K562 (cell line): ENCODE measurements around the gene GP1BA. TPM values are rescaled to one million over a fixed set of nuclear protein-coding genes. Genes with fewer than 3 reads are reported as not detected.

Experiments used
- ATAC-seq: fragments of 200-7000 bp; cut with Tn5 transposase; 3 replicates; pipeline ENCODE4 v1.9.1; 2020; ENCODE audit warnings: moderate library complexity
- BruUV-seq: library from RNA; stranded (reverse); fragments of 400-500 nt; replicated peaks from 2 replicates; lab custom pipeline; 2021; lab: Mats Ljungman, UMichigan
- CTCF ChIA-PET: fragments of 300-600 bp; formaldehyde crosslinking; extraction: SDS; loops from one replicate; lab custom pipeline; 2021; ENCODE audit warnings: low intra/inter-chr PET ratio; lab: Yijun Ruan, JAX
- POLR2A ChIA-PET: fragments of 300-600, 350-650 bp; sonication (Branson Sonifier 250); formaldehyde crosslinking; extraction: SDS; loops from one replicate; lab custom pipeline; 2021; ENCODE audit warnings: antibody characterized with exemption, inconsistent platforms; lab: Yijun Ruan, JAX
- DNase-seq, 4 experiments: peaks; one replicate each; pipeline versions ENCODE4 v3.0.0 to v3.0.0-alpha.2; 2011 to 2018; ENCODE audit warnings: low spot score in 3 of 4, mixed read lengths in 3 of 4; ENCODE audit errors: extremely low read depth in 1 of 4
- FAIRE-seq: peaks from 2 replicates; lab custom pipeline; 2011; peaks lifted over from hg19 to GRCh38; lab: Jason Lieb, UNC
- H2AFZ ChIP-seq: 2 replicates; pipeline ENCODE4 v1.6.0; 2011; ENCODE audit warnings: low read depth, low read length, control low read depth, inconsistent platforms
- H3K27ac ChIP-seq: fragments of 200-600 bp; 3 replicates; pipeline ENCODE4 v1.8.0; 2011; ENCODE audit warnings: low read depth, mild to moderate bottlenecking, control low read depth, inconsistent platforms, low read length, moderate library complexity, mixed read lengths; ENCODE audit errors: extremely low read depth
- H3K27me3 ChIP-seq, 2 experiments: fragments of 300-600 bp in 1 of 2; 2 replicates in 1 of 2; 3 replicates in 1 of 2; pipeline versions ENCODE4 v1.6.0 to v1.8.0; 2011; ENCODE audit warnings: inconsistent platforms in 2 of 2, low read length in 2 of 2, mild to moderate bottlenecking in 1 of 2, mixed read lengths in 1 of 2, moderate library complexity in 1 of 2; ENCODE audit not compliant: control insufficient read depth in 2 of 2, insufficient read depth in 2 of 2
- H3K36me3 ChIP-seq: fragments of 300-600 bp; 3 replicates; pipeline ENCODE4 v1.8.0; 2011; ENCODE audit warnings: mild to moderate bottlenecking, low read length, inconsistent platforms; ENCODE audit not compliant: control insufficient read depth, insufficient read depth
- H3K4me1 ChIP-seq, 2 experiments: fragments of 200-600 bp in 1 of 2; replicated peaks in 1 of 2; 2 replicates in 1 of 2; 3 replicates in 1 of 2; pipeline versions ENCODE4 v1.5.1 to v1.8.0; 2011; ENCODE audit warnings: inconsistent platforms in 2 of 2, low read length in 2 of 2, mild to moderate bottlenecking in 1 of 2, mixed read lengths in 1 of 2, moderate library complexity in 1 of 2; ENCODE audit not compliant: control insufficient read depth in 2 of 2, insufficient read depth in 2 of 2
- H3K4me2 ChIP-seq: 2 replicates; pipeline ENCODE4 v1.6.1; 2011; ENCODE audit warnings: low read length, control low read depth, inconsistent platforms, mixed read lengths; ENCODE audit not compliant: insufficient read depth
- H3K4me3 ChIP-seq: fragments of 200-600 bp; sonication (generic), shearing (Covaris generic); 2 replicates; pipeline ENCODE4 v1.5.1; 2016; ENCODE audit warnings: control low read depth, inconsistent platforms
- H3K79me2 ChIP-seq: fragments of 200-600 bp; 3 replicates; pipeline ENCODE4 v1.8.0; 2011; ENCODE audit warnings: low read length, inconsistent platforms; ENCODE audit not compliant: control insufficient read depth, insufficient read depth
- H3K9ac ChIP-seq, 2 experiments: 2 replicates each; pipeline versions ENCODE4 v1.6.0 to v1.6.1; 2011; ENCODE audit warnings: low read depth in 2 of 2, low read length in 2 of 2, control low read depth in 1 of 2, inconsistent platforms in 1 of 2, mild to moderate bottlenecking in 1 of 2, mixed read lengths in 1 of 2; ENCODE audit not compliant: insufficient read depth in 1 of 2
- H3K9me1 ChIP-seq: one replicate; pipeline ENCODE4 v1.6.0; 2011; ENCODE audit warnings: inconsistent platforms, mild to moderate bottlenecking, low read length, moderate library complexity; ENCODE audit not compliant: control insufficient read depth, insufficient read depth
- H3K9me3 ChIP-seq: replicated peaks from 2 replicates; pipeline ENCODE4 v1.5.1; 2011; ENCODE audit warnings: low read depth, low read length, inconsistent platforms; ENCODE audit not compliant: control insufficient read depth, insufficient read depth
- H4K20me1 ChIP-seq: replicated peaks from 2 replicates; pipeline ENCODE4 v1.6.1; 2011; ENCODE audit warnings: low read length, inconsistent platforms, mixed read lengths; ENCODE audit not compliant: control insufficient read depth, insufficient read depth
- ETV5 ChIP-seq: sonication (generic); formaldehyde crosslinking; IDR thresholded peaks from 2 replicates; pipeline ENCODE4 v1.4.0; 2020; ENCODE audit warnings: low read depth, mild to moderate bottlenecking, missing genetic modification reagents
- GTF2B ChIP-seq: IDR thresholded peaks from 2 replicates; pipeline ENCODE4 v1.6.1; 2011; ENCODE audit not compliant: insufficient read length; ENCODE audit errors: extremely low read depth
- ILF3 ChIP-seq: fragments of 450-650 bp; IDR thresholded peaks from 2 replicates; pipeline ENCODE4 v1.6.1; 2018; ENCODE audit warnings: antibody characterized with exemption, mild to moderate bottlenecking, moderate library complexity, borderline replicate concordance
- IRF1 ChIP-seq: sonication (generic); formaldehyde crosslinking; IDR thresholded peaks from 2 replicates; pipeline ENCODE4 v1.8.0; 2022; ENCODE audit warnings: missing genetic modification reagents, mild to moderate bottlenecking, borderline replicate concordance
- NR4A1 ChIP-seq, 2 experiments: fragments of 250-450 bp in 1 of 2; fragments of 450-650 bp in 1 of 2; sonication (Bioruptor Pico) in 1 of 2; IDR thresholded peaks; 2 replicates each; pipeline versions ENCODE4 v1.4.0 to v1.6.1; 2016 to 2020; ENCODE audit warnings: mild to moderate bottlenecking in 2 of 2, missing compliant biosample characterization in 1 of 2, missing genetic modification characterization in 1 of 2, moderate library complexity in 1 of 2
- SFPQ ChIP-seq: fragments of 200-400 bp; formaldehyde crosslinking; IDR thresholded peaks from 2 replicates; pipeline ENCODE4 v1.6.1; 2017; ENCODE audit warnings: mild to moderate bottlenecking, low read depth, low read length, moderate library complexity
- SMAD4 ChIP-seq: fragments of 250-450 bp; sonication (Bioruptor Pico); conservative IDR thresholded peaks from 2 replicates; pipeline ENCODE4 v1.8.0; 2021; ENCODE audit warnings: inconsistent platforms, mild to moderate bottlenecking, moderate library complexity
- SREBF1 ChIP-seq: fragments of 150-350 bp; IDR thresholded peaks from 2 replicates; pipeline ENCODE4 v1.6.1; 2014; ENCODE audit warnings: antibody characterized with exemption, low read depth, low read length, borderline replicate concordance
- TCF15 ChIP-seq: fragments of 250-450 bp; sonication (Bioruptor Pico); IDR thresholded peaks from 2 replicates; pipeline ENCODE4 v1.8.0; 2022; ENCODE audit warnings: moderate library complexity, mild to moderate bottlenecking, inconsistent platforms
- ZNF280B ChIP-seq: fragments of 250-450 bp; sonication (Bioruptor Pico); IDR thresholded peaks from 2 replicates; pipeline ENCODE4 v1.5.1; 2021; ENCODE audit warnings: mild to moderate bottlenecking
- ZNF3 ChIP-seq: fragments of 250-450 bp; sonication (Bioruptor Pico); IDR thresholded peaks from 2 replicates; pipeline ENCODE4 v1.5.0; 2021; ENCODE audit warnings: mild to moderate bottlenecking, moderate library complexity
- WGBS: fragments of 100-300 bp; shearing (Covaris generic); methylation state at CpG from one replicate; pipeline ENCODE4 v1.1.6; 2016; ENCODE audit warnings: low coverage, mixed read lengths; ENCODE audit not compliant: insufficient coverage; ENCODE audit errors: missing lambda C conversion rate; 5-methylcytosine and 5-hydroxymethylcytosine counted together
- in situ Hi-C: fragments of 300-500 bp; cut with MboI; formaldehyde crosslinking; loops from 4 replicates; pipeline ENCODE4 v1.15.0; 2018; ENCODE audit warnings: inconsistent platforms, mixed read lengths
- intact Hi-C: fragments of 100-400 bp; cut with micrococcal nuclease; formaldehyde crosslinking; loops from 2 replicates; pipeline ENCODE4 v1.14.2; 2022
- polyA plus RNA-seq, 8 experiments: library from polyadenylated mRNA; depleted of rRNA in 4 of 8; stranded (reverse) in 5 of 8; unstranded in 3 of 8; fragments of >200 nt; fragmentation: Nextera tagmentation in 2 of 8; fragmentation: Illumina TruSeq in 1 of 8; extraction: Ambion mirVana in 2 of 8; extraction: Trizol in 1 of 8; gene quantifications; 2 replicates each; pipeline versions ENCODE4 v1.2.1 to v1.2.3, GENCODE V29; 2011 to 2014; ENCODE audit warnings: inconsistent platforms in 1 of 8, missing spikeins in 1 of 8
- total RNA-seq, 7 experiments: library from RNA; depleted of rRNA in 6 of 7; stranded (reverse); fragments of >200 nt in 6 of 7; fragmentation: Illumina TruSeq in 2 of 7; extraction: Trizol in 2 of 7; gene quantifications; 2 replicates each; pipeline versions ENCODE4 v1.2.1 to v1.2.3, GENCODE V29; 2011 to 2021; ENCODE audit warnings: low replicate concordance in 1 of 7

GP1BA gene
- total and polyA plus RNA-seq, 9 of the 15 experiments (the other 6 are each of a cell fraction or from before 2014, with no cell fraction given), result 0.01 TPM; not detected in 8

- TF ChIP-seq GTF2B, result no peak
- no peak for TF ChIP-seq NR4A1 (CRISPR knock-in tag; IDR thresholded peaks at IDR 0.05)
- TF ChIP-seq NR4A1 (tag; IDR thresholded peaks at IDR 0.05), result no peak
- no peak for TF ChIP-seq ILF3
- TF ChIP-seq ZNF3 (CRISPR knock-in tag), result no peak
- TF ChIP-seq ETV5, result no peak
- no peak for TF ChIP-seq SREBF1
- no peak for TF ChIP-seq SMAD4 (CRISPR knock-in tag)
- TF ChIP-seq TCF15 (CRISPR knock-in tag), result no peak
Measured at GRCh38 chr17:4978726-4979125, 46.6 kb downstream of the GP1BA start (continued).

- no peak overlapping the region for H3K27ac ChIP-seq
- H3K27me3 ChIP-seq, result no peaks in the 10 kb centered on the region
- H2AFZ ChIP-seq, result no peak overlapping the region
- CTCF ChIA-PET, result interaction anchor here (1.0 to 2.3 kb wide), 2 partner anchors 78 to 81 kb away, joined by 3 to 16 read pairs; no protein-coding TSS in a partner anchor
- peak; percentile 90 for ATAC-seq
- peak; percentile 60 to 66 (median 66) for DNase-seq
- 0 out of 2 replicates have a peak, but pooled peaks cover 6% of the 10 kb centered on the region for H4K20me1 ChIP-seq
- intact Hi-C loops, result loop anchor here (1.0 kb wide), 1 partner anchor 82 kb away; no protein-coding TSS in a partner anchor
- no peak overlapping the region for H3K9ac ChIP-seq
- no peak overlapping the region for H3K4me3 ChIP-seq
- no peaks in the 10 kb centered on the region for H3K9me3 ChIP-seq
- no peak overlapping the region for H3K4me2 ChIP-seq
- H3K9me1 ChIP-seq, result no peaks in the 10 kb centered on the region
- H3K79me2 ChIP-seq, result peaks cover 1% of the 10 kb centered on the region; the same call in 2 of the 3 replicates
- H3K36me3 ChIP-seq, result peaks cover 68% of the 10 kb centered on the region
- 22% methylated on average over 4 of the region's 6 CpGs for WGBS
- peak; percentile 56 for FAIRE-seq
- H3K4me1 ChIP-seq, result peaks cover 0 to 6% of the 10 kb centered on the region in 2 experiments; a peak in 1 of 5 replicates
- in situ Hi-C loops, result no loop called here
- no TSS peak for BruUV-seq
- POLR2A ChIA-PET, result interaction anchor here (0.8 to 1.3 kb wide), 3 partner anchors 12 to 19 kb away, joined by 3 to 9 read pairs (median 5); partner anchors contain the start of gene SPAG7
- TF ChIP-seq ZNF280B (CRISPR knock-in tag), result no peak
- no peak for TF ChIP-seq IRF1 (CRISPR knock-in tag)
- no peak for TF ChIP-seq SFPQ
Measured at GRCh38 chr17:4980644-4981216, 48.7 kb downstream of the GP1BA start.
